Epidermal melanocyte (primary cell): ENCODE measurements around the gene POLN.
"Not testable (repeated sequence)": the region's sequence is repeated elsewhere in the genome, so short reads cannot be mapped to it uniquely, and the experiment has no call there.

Experiments
- DNase-seq: peaks from one replicate; pipeline ENCODE4 v3.0.0; 2011; ENCODE audit warnings: low spot score; ENCODE audit not compliant: insufficient read length

The POLN gene

GRCh38 chr4:2220016-2220630 is 21.8 kb downstream of the POLN start:
- DNase-seq = peak; percentile 52

GRCh38 chr4:2219233-2219760 is 22.6 kb downstream of the POLN start:
- no peak for DNase-seq

- DNase-seq = no peak
These were observed 23.5 kb downstream of the POLN start for GRCh38 chr4:2218436-2218835.

- DNase-seq = no peak
These were observed 24.2 kb downstream of the POLN start for GRCh38 chr4:2217726-2218125.

GRCh38 chr4:2212831-2213230 is 29.1 kb downstream of the POLN start:
- no peak for DNase-seq

GRCh38 chr4:2202789-2203188 is 39.1 kb downstream of the POLN start:
- DNase-seq = not testable (repeated sequence)

GRCh38 chr4:2194496-2194895 is 47.4 kb downstream of the POLN start:
- no peak for DNase-seq

GRCh38 chr4:2193326-2193725 is 48.6 kb downstream of the POLN start:
- no peak for DNase-seq

- no peak for DNase-seq
These were observed 55.1 kb downstream of the POLN start for GRCh38 chr4:2186865-2187172.

- DNase-seq = no peak
These were observed 55.6 kb downstream of the POLN start for GRCh38 chr4:2186133-2186864.

- no peak for DNase-seq
These were observed 58.5 kb downstream of the POLN start for GRCh38 chr4:2183394-2183793.

- no peak for DNase-seq
These were observed 58.9 kb downstream of the POLN start for GRCh38 chr4:2182994-2183393.

GRCh38 chr4:2180410-2180809 is 61.5 kb downstream of the POLN start:
- DNase-seq = no peak

GRCh38 chr4:2179717-2180116 is 62.2 kb downstream of the POLN start:
- DNase-seq = no peak

GRCh38 chr4:2178986-2179385 is 62.9 kb downstream of the POLN start:
- no peak for DNase-seq

GRCh38 chr4:2177443-2178093 is 64.4 kb downstream of the POLN start:
- DNase-seq = no peak

GRCh38 chr4:2175990-2176698 is 65.8 kb downstream of the POLN start:
- no peak for DNase-seq

GRCh38 chr4:2174061-2174460 is 67.9 kb downstream of the POLN start:
- DNase-seq = no peak

GRCh38 chr4:2172627-2173231 is 69.2 kb downstream of the POLN start:
- DNase-seq = no peak

- no peak for DNase-seq
These were observed 69.8 kb downstream of the POLN start for GRCh38 chr4:2172161-2172560.

- DNase-seq = no peak
These were observed 73.2 kb downstream of the POLN start for GRCh38 chr4:2168469-2169319.
